NCI-H187 treated with DMSO at 0.1 percent for 48 hours (cell line): ENCODE results near the gene MMP14.

ENCODE experiments used
- DNase-seq: peaks from one replicate; lab custom pipeline; 2025; lab: John Stamatoyannopoulos, UW

Gene MMP14

DNA sequence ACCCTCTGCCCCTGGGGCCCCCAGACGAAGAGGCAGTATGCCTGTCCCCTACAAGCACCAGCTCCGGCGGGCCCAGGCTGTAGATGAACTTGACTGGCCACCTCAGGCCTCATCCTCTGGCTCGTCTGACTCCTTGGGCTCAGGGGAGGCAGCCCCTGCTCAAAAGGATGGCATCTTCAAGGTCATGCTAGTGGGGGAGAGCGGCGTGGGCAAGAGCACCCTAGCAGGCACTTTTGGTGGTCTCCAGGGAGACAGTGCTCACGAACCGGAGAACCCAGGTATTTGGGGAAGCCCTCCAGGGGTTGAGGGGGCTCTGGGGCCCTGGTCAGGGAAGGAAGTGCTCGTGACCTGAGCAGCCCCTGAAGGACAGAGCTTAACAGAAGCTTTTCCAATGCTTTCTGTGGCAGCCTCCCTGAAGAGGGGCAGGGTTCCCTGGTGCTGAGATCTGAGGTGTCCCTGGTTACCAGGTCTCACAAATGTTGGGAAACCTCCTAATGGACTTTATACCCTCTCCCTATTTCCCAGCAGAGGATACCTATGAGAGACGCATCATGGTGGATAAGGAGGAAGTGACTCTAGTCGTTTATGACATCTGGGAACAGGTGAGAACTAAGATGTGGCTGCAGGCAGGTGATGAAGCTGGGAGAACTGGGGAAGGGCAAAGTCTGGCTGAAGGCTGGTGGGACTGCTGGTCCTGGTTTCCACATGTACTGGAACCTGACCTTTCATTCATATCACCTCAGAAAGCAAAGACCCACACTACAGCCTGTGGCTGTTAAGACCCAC, 48.5 kb downstream of the MMP14 start:
- no peak for DNase-seq

DNA sequence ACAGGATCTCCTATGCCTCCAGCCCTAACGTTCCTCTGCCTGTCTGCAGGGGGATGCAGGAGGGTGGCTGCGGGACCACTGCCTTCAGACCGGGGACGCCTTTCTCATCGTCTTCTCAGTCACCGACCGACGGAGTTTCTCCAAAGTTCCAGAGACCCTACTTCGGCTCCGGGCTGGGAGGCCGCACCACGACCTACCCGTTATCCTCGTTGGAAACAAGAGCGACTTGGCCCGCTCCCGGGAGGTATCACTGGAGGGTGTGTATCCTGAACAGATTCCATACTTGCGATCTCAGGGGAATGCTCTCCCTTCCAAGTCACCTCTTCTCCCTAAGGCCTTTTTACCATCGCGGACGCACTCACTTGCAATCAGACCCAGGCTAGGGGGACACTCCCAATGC, 49.6 kb downstream of the MMP14 start:
- no peak for DNase-seq

- no peak for DNase-seq
These were observed 50.3 kb downstream of the MMP14 start for GRCh38 chr14:22886500-22887259.

DNA sequence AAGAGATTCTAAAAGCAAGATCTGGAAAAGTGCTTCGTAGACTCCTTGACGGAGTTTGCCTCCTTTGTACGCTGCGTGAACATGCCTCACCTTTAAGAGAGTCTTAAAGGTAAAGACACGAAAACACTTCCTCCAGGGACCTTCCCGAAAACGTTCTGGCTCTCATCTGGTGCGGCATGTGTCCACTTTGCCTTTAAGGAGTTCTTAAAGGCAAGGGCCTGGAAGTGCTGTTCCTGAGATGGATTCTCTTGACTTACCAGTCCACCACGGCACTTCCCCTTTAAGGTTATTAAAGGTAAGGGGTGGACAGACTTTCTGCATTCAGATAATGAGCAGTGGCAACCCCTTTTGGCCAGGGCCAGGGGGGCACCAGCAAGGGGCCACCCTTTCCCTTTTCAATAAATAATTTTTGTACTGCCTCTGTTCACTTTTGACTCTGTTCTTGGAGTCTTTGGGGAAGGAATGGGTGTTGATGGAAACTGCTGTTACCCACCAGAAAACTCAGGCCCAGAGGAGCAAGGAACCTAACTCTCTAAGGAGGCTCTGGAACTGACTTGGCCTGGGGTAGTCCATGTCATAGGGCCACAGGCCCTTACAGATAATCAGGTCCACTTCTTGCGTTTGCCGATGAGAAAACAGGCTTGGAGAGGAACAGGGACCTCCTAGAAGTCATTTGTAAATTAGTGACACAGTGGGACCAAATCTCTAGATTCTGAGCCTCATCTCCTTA, 51.0 kb downstream of the MMP14 start:
- DNase-seq = peak; percentile 93

DNA sequence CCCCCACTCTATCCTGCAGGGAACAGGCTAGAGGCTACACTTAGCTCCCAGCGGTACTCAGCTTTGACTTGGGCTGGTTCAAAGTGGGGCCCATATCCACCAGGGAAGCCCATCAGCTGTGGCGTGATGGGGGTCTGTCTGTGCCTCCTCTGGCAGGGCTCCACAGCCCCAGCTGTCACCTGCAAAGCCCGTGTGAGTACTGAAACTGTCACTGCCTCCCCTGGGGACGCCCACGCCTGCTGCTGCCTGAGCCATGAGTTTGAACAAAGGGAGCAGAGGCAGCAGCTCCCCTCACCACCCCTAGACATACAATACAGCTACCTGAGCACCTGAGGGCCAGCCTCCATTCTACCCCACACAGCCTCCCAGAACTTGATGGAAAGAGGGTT, 51.6 kb downstream of the MMP14 start:
- DNase-seq = no peak

DNA sequence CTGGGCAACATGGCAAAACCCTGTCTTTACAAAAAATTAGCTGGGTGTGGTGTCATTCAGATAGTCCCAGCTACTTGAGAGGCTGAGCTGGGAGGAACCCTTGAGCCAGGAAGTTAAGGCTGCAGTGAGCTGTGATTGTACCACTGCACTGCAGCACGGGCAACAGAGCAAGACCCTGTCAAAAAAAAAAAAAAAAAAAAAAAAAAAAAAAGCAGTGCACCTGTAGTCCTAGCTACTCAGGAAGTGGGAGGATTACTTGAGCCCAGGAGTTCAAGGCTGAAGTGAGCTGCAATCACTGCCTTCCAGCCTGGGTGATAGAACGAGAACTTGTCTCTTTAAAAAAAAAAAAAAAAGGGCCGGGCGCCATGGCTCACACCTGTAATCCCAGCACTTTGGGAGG, 52.3 kb downstream of the MMP14 start:
- no peak for DNase-seq

DNA sequence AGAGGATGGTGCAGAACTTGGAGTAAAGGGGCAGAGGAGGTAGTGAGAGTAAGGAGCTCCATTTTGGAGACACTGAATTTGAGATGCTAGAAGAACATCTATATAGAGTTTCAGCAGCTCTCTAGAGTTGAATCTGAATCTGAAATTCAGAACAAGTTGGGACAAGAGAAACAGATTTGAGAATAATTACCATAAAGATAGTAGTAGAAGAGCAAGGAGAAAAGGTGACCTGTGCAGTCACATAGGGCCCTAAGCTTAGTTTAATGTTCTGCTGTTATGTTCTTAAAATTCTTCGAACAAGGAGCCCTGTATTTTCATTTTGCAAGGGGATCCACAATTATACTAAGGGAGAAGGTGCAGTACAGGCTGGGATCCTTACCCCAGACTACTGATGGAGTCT, 54.0 kb downstream of the MMP14 start:
- no peak for DNase-seq

GRCh38 chr14:22892488-22892887, 56.1 kb downstream of the MMP14 start:
- DNase-seq = no peak

- no peak for DNase-seq
These were observed 57.3 kb downstream of the MMP14 start for GRCh38 chr14:22893706-22894105.

DNA sequence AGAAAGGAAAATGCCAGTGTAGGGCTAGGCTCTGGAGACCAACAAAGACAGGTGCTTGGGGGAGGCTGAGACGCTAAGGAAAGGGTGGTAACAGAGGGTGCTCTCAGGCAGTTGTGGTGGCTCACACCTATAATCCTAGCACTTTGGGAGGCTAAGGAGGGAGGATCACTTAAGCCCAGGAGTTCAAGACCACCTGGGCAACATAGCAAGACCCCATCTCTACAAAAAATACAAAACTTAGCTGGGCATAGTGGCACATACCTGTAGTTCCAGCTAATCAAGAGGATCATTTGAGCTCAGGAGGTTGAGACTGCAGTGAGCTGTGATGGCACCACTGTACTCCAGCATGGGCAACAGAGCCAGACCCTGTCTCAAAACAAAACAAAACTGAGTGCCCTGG, 59.0 kb downstream of the MMP14 start:
- DNase-seq = no peak

- no peak for DNase-seq
These were observed 60.0 kb downstream of the MMP14 start for GRCh38 chr14:22896356-22896755.

- DNase-seq = no peak
These were observed 60.4 kb downstream of the MMP14 start for GRCh38 chr14:22896760-22897159.

DNA sequence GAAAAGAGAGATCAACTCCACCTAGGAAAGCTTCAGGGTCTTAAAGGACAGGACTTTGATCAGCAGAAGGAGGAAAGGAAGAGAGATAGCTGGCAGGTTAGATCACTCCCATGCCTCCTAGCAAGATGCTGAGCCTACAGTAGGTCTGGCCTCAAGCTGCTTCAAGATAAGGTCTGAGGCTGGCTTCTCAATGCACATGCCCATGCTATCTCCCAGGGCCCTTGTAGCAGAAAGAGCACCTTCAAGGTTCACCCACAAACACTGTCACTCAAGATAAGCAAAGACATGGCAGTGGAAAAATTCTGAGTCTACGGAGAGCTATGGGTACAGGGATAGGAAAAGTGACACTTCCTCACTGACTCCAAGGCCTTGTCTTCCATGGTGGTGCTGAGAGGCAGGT, 61.0 kb downstream of the MMP14 start:
- no peak for DNase-seq
